Rectal smooth muscle tissue (tissue), 1 donor: Measurements from ENCODE around the gene PDCL2.
A peak's percentile ranks its signal among the peaks of the same experiment; 100 is the strongest.
"Not testable (repeated sequence)": the region's sequence is repeated elsewhere in the genome, so short reads cannot be mapped to it uniquely, and the experiment has no call there.

ENCODE experiments used
- H3K27ac ChIP-seq: one replicate; pipeline ENCODE4 v1.7.0; 2013; ENCODE audit warnings: low read depth, low read length, inconsistent platforms
- H3K27me3 ChIP-seq: one replicate; pipeline ENCODE4 v1.7.0; 2013; ENCODE audit warnings: low read length; ENCODE audit not compliant: control insufficient read depth, insufficient read depth
- H3K36me3 ChIP-seq: one replicate; pipeline ENCODE4 v1.7.0; 2013; ENCODE audit warnings: low read length; ENCODE audit not compliant: control insufficient read depth, insufficient read depth
- H3K4me1 ChIP-seq: one replicate; pipeline ENCODE4 v1.7.0; 2013; ENCODE audit warnings: low read length; ENCODE audit not compliant: control insufficient read depth, insufficient read depth
- H3K4me3 ChIP-seq: one replicate; pipeline ENCODE4 v1.7.0; 2013; ENCODE audit warnings: low read length
- H3K9ac ChIP-seq: one replicate; pipeline ENCODE4 v1.7.0; 2013; ENCODE audit warnings: low read length

The PDCL2 gene, protein sequence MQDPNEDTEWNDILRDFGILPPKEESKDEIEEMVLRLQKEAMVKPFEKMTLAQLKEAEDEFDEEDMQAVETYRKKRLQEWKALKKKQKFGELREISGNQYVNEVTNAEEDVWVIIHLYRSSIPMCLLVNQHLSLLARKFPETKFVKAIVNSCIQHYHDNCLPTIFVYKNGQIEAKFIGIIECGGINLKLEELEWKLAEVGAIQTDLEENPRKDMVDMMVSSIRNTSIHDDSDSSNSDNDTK

DNA sequence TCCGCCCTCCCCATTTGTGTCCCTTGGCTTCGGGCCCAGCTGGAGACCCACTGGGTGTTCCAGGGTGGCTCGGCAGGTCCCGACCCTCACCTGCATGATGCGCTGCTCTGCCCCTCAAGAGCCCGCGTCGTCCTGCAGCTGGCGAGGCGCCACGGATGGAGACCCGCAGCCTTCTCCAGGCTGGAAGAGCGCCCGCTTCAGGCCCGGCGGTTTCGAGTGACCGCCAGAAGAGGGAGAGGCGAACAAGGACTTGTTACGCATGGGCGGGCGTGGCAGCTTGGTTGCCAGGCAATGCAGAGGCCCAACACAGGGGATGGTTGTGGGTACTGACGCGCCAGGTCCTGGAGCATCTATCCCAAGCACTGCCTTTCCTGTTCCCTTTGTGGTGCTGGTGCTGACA, at the start of gene PDCL2:
TSS of gene PDCL2 (minus strand) at position 232 of the 400 bp plus-strand sequence. CDS start at position 96, 136 bp downstream.
- Histone ChIP-seq H3K9ac (no peak within 1 kb of the TSS), H3K4me3 (no peak within 1 kb of the TSS), H3K36me3 (no peaks in the 10 kb centered on the region), H3K4me1 (no peaks in the 10 kb centered on the region), H3K27me3 (no peaks in the 10 kb centered on the region), H3K27ac (no peak within 1 kb of the TSS)

- Histone ChIP-seq H3K9ac (no peak overlapping the region), H3K36me3 (no peaks in the 10 kb centered on the region), H3K27ac (no peak overlapping the region), H3K4me1 (no peaks in the 10 kb centered on the region), H3K27me3 (peaks cover 8% of the 10 kb centered on the region), H3K4me3 (no peak overlapping the region)
Measured at GRCh38 chr4:55637272-55637820, 45.3 kb upstream of the PDCL2 start.

GRCh38 chr4:55636656-55636999, 44.6 kb upstream of the PDCL2 start:
- Histone ChIP-seq H3K27ac (no peak overlapping the region), H3K9ac (no peak overlapping the region), H3K4me3 (peak overlapping the region; percentile 47), H3K27me3 (peaks cover 8% of the 10 kb centered on the region), H3K36me3 (no peaks in the 10 kb centered on the region), H3K4me1 (no peaks in the 10 kb centered on the region)

DNA sequence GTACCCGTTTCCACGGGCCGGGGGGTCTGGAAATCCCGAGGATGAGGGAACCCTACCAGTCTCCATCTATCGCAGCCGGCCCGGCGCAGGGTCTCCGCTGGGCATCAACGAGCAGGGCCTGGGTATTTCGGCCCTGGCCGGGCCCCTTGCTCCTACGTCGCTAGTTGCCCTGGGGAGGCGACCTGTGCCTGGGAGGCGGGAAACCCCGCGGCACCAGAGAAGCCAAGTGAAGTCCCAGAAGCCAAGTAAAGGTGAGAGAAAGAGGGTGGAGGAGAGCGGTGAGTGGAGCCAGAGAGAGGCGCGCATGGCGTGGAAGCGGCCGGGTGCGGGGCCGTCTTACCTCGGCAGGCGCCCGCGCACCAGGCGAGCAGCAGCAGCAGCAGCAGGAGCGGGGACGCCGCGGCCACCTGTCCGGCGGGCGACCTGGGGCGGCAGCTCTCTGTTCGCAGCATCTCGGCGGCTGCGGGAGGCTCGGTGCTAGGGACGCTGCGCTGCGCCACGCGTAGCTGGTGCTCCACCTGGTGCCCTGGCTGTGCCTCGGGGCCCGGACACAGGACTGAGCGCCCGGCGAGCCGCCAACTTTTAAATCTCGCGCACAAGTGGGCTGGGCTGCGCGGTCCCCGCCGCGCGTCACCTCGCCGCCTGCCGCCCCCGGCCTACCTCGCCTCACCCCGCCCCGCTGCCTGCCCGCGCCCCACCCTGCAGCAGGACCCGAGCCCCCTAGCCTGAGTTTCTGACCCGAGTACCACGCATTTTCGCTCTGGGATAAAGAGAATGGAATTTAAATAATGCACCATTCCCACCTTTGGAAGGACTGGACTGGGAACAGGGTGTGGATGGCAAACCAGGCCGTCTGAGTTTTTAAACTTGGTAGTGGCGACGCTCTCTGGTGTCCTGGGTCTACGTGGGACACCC, 44.0 kb upstream of the PDCL2 start, which contains the start of gene NMU:
TSS of gene NMU (minus strand) at position 558 of the 915 bp plus-strand sequence. CDS start at position 452, 106 bp downstream.
- H3K4me1 ChIP-seq, result no peaks in the 10 kb centered on the region
- no peak within 1 kb of the TSS for H3K27ac ChIP-seq
- peaks cover 8% of the 10 kb centered on the region for H3K27me3 ChIP-seq
- no peaks in the 10 kb centered on the region for H3K36me3 ChIP-seq
- H3K4me3 ChIP-seq, result peak within 1 kb of the TSS; percentile 47
- H3K9ac ChIP-seq, result no peak within 1 kb of the TSS

- Histone ChIP-seq H3K9ac (no peak overlapping the region), H3K27ac (no peak overlapping the region), H3K4me1 (no peaks in the 10 kb centered on the region), H3K4me3 (no peak overlapping the region), H3K36me3 (no peaks in the 10 kb centered on the region), H3K27me3 (peaks cover 8% of the 10 kb centered on the region)
Measured at GRCh38 chr4:55635282-55635681, 43.2 kb upstream of the PDCL2 start.

DNA sequence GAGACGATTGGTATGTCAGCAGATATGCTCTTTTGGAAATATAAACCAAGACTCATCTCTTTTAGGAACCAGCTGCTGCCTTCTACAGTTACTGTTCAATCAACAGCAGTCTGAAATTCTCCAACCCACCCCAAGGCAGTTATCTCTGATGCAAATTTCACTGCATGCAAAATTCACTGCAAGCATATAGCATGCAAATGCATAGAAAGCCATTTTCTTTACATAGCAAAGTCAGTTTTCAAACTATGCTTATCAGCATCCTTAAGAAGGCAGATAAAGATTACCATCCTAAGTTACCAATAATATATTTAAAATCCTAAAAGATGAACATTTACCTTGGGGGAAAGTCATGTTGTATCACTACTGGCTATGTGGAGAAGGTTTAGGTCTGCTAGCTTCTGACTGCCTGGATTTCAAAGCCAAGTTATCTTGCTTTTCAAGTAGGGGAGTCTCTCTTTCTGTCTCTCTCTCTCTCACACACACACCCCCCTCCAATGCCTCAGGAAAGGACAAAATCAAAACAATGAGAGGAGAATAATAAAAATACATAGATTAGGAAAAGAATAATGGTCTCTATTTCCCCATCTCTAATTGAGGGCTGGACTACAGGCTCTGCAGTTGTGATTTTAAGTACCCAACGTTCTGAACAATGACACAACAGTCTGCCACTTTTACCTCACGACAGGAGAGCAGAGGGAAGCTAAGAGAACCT, 42.5 kb upstream of the PDCL2 start:
- H3K36me3 ChIP-seq, result no peaks in the 10 kb centered on the region
- no peaks in the 10 kb centered on the region for H3K4me1 ChIP-seq
- no peak overlapping the region for H3K27ac ChIP-seq
- H3K27me3 ChIP-seq, result peaks cover 8% of the 10 kb centered on the region
- H3K9ac ChIP-seq, result no peak overlapping the region
- no peak overlapping the region for H3K4me3 ChIP-seq

DNA sequence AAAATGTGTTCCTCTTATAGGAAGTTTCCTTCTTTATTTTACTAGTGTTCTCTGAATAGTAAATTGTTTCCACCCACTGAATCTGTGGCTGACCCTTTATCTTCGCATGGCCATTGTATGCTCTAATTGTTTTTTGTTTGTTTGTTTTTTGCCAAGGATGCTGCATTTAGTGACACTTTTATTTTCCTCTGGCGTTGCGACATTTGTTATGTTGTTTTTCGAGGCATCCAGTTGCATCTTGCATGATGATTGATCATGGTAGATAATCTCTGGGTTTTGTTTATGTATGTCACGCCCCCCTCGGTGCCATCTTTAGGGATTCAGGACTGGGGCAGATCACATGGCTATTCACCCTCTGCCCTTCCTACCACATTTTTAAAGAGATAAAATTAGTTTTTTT, 41.9 kb upstream of the PDCL2 start:
- Histone ChIP-seq H3K27ac (no peak overlapping the region), H3K4me3 (no peak overlapping the region), H3K27me3 (peaks cover 8% of the 10 kb centered on the region), H3K9ac (no peak overlapping the region), H3K36me3 (no peaks in the 10 kb centered on the region), H3K4me1 (no peaks in the 10 kb centered on the region)

- Histone ChIP-seq H3K4me1 (no peaks in the 10 kb centered on the region), H3K9ac (no peak overlapping the region), H3K27me3 (no peaks in the 10 kb centered on the region), H3K36me3 (no peaks in the 10 kb centered on the region), H3K4me3 (no peak overlapping the region), H3K27ac (no peak overlapping the region)
Measured at GRCh38 chr4:55625835-55626234, 33.8 kb upstream of the PDCL2 start.

DNA sequence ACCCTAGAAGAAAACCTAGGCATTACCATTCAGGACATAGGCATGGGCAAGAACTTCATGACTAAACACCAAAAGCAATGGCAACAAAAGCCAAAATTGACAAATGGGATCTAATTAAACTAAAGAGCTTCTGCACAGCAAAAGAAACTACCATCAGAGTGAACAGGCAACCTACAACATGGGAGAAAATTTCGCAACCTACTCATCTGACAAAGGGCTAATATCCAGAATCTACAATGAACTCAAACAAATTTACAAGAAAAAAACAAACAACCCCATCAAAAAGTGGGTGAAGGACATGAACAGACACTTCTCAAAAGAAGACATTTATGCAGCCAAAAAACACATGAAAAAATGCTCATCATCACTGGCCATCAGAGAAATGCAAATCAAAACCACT, 32.0 kb upstream of the PDCL2 start:
- H3K4me1 ChIP-seq, H3K27ac ChIP-seq, H3K4me3 ChIP-seq, H3K27me3 ChIP-seq, H3K36me3 ChIP-seq, H3K9ac ChIP-seq: not testable (repeated sequence)

GRCh38 chr4:55618546-55619143, 26.6 kb upstream of the PDCL2 start:
- H3K36me3 ChIP-seq, result no peaks in the 10 kb centered on the region

DNA sequence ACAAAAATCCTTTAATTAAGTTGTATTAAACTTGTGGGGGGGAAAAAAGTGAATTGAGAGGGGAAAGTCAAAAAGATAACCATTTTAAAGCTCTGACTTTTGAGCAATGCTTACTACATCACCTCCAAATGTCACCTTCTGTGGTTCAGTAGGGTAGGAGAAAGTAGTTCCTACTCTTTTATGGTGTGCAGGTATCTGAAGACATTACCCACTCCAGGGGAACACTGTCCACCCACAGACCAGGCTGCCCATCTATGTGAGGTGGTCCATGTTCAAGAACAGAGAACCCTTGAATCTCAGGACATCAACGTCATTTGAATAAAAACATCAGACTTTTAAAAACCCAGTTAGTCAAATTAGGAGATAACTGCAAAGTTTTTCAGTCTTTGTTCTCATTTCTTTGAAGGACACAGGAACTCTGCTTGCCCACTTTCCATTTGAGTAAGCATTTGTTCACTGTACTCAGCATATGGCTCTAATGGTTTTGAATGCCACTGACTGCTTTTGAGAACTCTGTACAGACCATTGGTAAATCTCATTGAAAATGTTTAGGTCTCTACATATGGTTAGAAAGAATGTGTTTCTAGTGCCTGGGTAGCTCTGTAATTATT, 25.6 kb upstream of the PDCL2 start:
- no peak overlapping the region for H3K4me3 ChIP-seq
- H3K27me3 ChIP-seq, result no peaks in the 10 kb centered on the region
- H3K36me3 ChIP-seq, result no peaks in the 10 kb centered on the region
- H3K27ac ChIP-seq, result no peak overlapping the region
- no peak overlapping the region for H3K9ac ChIP-seq
- no peaks in the 10 kb centered on the region for H3K4me1 ChIP-seq

More at GRCh38 chr4:55618546-55619143, 26.6 kb upstream of the PDCL2 start:
- Histone ChIP-seq H3K27me3 (no peaks in the 10 kb centered on the region), H3K27ac (no peak overlapping the region), H3K9ac (no peak overlapping the region), H3K4me1 (no peaks in the 10 kb centered on the region), H3K4me3 (no peak overlapping the region)
